HG03045 (cell line): ENCODE measurements around the gene CELSR1.

Source experiments
- ATAC-seq: cut with Tn5 transposase; IDR thresholded peaks from one replicate; pipeline ENCODE4 v1.9.1; 2021; ENCODE audit warnings: mild to moderate bottlenecking, moderate library complexity; ENCODE audit not compliant: unreplicated experiment

Gene CELSR1

DNA sequence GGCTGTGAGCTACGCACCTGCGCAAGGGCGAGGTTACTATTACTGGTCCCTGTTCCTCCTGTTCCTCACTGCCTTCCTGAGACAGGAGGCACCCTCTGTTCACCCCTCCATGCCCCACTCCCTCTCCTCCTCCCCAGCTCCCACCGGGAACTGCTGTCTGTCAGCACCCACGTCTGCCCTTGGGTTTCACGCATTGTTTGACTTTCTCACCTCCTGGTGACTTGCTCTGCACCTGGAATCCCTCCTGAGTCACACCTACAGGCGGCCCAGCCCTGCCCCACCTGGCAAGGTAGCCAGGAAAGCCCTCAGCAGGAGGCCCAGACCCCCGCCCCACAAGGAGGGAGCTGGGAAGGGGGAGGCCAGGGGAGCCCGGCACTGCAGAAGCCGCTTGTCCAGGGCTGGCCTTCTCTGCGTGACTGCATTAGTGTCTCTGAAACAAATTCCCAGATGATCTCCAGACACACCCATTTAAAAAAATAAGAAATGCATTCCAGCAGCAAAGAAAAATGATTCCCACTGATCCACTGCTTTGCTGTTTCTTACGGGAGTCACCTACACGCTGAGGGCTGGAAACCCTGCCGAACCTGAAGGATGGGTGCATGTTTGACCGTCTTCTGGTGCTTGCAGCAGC, 86.4 kb downstream of the CELSR1 start:
- no peak for ATAC-seq

- no peak for ATAC-seq
These were observed 87.3 kb downstream of the CELSR1 start for GRCh38 chr22:46449974-46450745.

DNA sequence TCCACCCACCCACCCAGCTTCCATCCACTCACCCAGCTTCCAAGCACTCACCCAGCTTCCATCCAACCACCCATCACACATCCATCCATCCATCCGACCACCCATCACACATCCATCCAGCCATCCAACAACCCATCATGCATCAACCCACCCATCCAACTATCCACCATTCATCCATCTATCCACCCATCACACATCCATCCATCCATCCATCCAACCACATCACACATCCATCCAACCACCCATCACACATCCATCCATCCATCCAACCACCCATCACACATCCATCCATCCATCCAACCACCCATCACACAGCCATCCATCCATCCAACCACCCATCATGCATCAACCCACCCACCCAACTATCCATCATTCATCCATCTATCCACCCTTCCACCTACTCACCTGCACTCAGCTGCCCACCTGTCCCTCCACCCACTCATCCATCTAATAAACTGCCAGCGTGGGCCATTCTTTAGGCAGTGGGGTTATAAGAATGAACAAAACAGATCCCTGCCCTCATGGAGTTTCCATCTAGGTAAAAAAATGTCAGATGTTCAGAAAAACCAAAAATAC, 88.2 kb downstream of the CELSR1 start:
- ATAC-seq = no peak

DNA sequence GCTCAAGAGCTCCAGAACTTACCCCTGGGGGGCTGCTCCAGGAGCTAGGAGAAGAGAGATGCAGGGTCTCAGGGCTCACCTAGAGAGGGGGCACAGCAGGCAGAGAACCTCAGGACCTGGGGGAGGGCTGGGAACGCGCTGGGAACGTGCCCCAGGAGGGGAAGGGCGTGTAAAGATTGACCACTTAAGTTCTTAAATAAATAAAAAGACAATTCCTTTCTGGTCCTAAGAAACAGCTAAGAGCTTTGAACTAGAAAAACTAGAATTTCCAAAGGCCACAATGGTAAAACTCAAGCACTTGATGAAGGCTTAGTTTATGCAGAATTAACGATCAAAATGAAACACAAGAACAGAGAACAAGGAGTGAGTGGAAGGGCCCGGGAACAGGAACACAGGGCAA, 89.1 kb downstream of the CELSR1 start:
- no peak for ATAC-seq

DNA sequence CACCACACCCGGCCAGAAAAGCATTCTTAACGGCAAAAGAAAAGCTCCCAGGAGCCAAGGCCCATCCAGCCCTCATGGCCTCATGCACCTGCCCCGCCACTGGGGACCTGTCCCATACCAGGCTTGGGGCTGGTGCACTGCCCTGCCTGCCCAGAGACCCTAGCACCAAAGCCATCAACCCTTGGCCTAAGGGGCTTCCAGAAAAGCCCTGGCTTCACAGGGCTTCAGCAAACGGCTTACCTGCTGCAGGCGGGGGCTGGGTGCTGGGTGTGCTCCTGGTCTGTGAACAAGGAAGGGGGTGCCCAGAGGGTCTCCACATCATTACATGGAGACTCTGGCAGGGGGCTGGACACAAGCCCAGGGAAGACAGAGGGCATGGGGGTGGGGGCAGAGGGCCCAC, 89.5 kb downstream of the CELSR1 start:
- ATAC-seq = no peak

DNA sequence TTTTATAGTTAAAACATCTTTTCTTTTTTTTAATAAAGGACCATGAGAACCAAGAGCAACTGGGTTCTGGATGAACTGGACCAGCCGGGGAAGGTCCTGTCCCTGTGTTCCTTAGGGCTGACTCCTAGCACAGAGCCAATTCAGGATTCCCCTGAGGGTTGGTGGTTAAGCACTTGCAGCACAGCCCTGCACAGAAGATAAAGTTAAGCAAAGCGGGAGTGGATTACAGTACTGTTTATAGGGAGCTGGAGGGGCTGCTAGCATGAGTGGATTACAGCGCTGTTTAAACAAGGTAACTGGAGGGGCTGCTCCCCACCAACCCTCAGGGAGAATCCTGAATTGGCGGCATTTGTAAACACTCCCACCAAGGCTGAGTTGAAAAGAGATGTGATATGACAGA, 90.6 kb downstream of the CELSR1 start:
- ATAC-seq = no peak

- ATAC-seq = no peak
These were observed 91.5 kb downstream of the CELSR1 start for GRCh38 chr22:46445771-46446420.

- no peak for ATAC-seq
These were observed 93.0 kb downstream of the CELSR1 start for GRCh38 chr22:46444390-46444854.

DNA sequence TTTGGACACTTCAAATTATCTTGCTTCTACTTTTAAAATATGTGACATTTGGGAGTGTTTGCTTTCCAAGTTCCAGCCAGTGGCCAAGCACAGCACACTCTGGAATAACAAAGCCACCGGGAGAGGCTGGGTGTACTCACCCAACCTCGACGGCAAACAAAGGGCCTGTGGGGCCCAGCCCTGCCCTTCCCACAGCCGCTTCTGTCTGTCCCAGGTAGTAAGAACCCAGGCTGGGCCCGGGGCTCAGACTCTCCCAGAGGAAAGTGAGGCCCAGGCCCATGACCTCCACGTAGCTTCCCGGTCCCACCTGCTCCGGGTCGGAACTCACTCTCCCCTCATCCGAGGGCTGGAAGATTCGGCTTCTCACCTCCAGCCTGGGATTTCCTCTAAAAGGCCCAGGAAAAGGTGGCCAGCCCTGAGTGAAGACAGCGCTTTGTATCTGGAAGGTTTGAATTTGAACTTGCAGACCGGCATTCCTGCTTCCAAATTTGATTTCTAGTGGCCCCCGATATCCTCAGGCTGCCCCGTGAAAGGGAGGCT, 93.5 kb downstream of the CELSR1 start:
- no peak for ATAC-seq

GRCh38 chr22:46442217-46442853, 95.1 kb downstream of the CELSR1 start:
- no peak for ATAC-seq

DNA sequence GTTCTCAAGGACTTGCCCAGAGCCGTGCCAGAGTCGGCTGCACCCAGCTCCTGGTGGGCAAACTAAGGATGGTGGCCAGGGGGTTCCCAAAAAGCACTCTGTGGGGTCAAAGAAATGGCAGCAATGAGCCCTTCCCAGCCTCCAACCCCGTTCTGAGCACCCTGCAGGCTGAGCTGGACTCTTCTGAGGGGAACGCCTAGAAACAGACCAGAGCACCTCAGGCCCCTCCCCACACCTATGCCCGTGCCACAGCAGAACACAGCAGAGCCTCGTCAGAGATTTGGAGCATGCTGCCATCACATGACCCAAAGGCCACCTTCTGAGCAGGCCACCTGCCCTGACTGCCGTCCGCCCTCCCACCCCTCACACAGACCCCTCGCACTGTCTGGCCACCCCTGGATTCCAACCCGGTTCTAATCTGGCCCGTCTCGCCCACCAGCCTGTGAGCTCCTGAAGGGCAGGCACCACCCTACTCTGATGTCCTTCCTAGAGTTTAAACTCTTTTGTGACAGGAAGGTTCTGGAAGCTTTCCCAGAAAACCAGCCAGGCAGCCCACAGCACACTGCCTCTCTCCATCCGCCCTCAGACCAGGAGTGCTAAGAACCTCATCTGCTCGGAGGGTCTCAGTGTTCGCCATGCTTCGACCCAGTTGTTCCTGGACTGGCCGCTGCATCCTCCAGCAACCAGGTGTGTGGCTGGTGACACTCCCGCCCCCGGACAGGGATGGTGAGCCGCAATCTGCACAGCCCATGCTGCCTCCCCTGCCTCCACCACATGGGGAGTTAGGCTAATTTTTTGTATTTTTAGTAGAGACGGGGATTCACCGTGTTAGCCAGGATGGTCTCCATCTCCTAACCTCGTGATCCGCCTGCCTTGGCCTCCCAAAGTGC, 97.6 kb downstream of the CELSR1 start:
- no peak for ATAC-seq

DNA sequence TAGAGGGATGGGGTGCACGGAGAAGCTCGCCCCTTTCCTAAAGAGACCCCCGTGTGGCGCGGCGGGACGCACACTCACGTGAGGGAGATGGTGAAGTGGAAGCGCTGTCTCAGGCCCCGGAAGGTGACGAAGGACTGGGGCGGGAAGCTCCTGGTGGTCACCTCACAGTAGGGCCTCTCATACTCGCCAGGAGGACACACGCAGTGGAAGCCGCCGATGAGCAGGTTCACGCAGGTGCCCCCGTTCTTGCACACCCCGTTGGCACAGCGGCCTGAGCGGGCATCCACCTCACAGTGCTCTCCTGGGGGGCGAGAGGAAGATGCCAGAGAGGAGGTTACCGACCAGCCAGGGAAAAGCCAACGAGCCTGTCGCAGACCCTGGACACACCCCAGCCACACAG, 98.3 kb downstream of the CELSR1 start:
- no peak for ATAC-seq

DNA sequence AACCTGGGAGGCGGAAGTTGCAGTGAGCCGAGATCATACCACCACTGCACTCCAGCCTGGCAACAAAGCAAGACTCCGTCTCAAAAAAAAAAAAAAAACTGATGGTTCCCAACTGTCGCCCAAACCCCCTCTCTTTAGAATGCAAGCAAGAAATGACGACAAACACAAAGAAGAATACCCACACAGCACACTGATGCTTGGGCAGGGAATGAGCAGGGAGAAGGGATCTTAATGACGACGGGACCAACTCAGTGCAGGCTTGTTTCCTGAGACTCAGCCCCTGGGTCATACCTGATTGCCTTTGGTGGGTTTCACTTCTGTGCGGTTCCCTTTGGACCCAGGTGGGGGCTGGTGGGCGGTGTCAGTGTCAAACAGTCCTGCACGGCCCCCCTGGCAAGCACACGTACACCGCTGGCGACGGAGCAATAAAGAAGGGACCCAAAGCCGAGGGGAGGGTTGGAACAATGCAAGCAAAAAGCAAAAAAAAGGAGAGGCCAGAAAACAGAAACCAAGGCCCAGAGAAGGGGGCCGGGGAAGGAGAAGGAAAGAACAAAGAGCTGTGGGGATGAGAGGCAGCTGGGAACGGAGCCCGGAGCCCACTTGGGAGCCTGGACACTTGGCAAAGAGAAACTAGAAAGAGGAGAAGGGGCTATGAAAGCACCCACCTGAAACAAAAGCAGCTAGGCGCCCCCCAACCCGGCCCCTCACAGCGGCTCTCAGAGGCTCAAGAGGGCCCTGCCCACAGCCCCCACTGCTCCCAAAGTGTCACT, 99.6 kb downstream of the CELSR1 start:
- no peak for ATAC-seq

DNA sequence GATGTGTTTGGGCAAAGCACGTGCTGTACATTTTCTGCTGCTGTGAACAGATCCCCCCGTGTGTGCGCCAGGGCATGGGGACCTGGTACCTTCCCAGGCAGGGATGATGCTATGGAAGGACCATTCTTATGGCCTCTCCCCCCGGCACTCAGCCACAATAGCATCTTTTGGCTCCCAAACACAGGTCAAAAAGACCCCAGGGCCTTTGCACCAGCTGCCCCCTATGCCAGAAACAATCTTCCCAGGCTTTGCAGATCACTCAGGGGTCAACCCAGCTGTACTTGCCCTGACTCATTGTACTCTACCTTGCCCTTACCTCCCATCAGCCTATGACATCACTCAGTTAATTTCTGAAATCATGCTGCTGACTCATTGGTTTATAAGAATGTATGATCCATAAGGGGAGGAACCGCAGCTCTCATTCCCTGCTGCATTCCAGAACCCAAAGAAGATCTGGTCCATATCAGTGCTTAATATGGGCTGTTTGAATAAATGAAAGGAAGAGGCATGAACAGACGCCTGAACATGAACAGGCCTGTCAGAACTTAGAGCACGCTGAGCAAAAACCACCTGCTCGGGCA, 100.7 kb downstream of the CELSR1 start:
- no peak for ATAC-seq

DNA sequence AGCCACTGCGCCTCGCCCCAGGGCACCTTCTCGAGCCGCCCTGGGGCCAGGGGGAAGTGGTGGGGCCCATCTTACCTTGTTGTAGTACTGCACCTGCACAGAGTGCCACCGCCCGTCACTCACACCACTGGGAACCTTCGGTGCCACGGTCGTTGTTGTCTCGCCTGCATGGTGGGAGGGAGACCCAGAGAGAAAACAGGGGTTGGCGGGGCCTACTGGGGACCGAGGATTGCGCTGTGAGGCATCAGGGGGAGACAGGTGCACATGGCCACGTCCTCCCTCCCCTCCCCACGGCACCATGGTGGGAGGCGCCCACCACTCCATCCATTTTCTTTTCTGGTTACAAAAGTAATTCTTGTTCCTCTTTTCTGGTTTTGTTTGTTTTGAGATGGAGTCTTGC, 104.1 kb downstream of the CELSR1 start:
- no peak for ATAC-seq

DNA sequence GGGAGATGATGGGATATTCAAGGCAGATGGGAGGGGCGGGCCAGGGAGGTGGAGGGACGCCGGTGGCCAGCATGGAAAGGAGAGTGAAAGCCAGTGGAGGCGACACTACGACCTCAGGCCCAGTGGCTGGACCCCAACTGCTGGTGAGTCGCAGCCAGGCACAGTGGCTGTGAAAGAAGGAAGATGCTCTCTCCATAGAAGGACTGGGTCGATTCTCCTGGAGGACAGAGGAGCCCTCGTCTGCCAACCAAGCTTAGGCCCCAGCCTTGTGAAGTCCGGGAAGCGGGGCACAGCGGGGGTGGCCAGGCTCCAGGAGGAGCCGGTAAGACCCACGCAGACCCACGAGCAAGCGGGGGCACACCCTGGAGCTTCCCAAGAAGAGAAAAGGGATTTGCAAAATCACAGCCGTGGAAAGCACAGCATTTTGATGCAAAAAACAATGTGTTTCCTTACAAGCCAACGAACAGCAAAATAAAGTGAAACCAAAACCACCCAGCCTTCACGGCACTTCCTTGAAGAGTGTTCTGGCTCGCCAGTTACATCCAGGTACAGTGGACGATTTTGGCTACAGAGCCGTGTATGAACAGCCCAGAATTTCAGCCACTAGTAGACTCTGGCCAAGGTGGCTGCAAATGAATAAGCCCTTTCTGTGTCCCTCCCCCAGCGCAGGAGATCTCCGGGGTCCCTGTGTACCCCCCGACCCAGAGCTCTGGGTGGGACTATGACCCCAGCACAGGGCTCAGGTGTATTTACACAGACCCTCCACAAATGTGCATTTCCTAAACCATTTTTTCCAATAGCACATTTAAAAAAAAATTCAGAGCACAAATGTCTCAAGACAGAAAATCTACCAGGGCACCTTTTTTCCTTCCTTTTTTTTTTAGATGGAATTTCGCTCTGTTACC, 105.0 kb downstream of the CELSR1 start:
- no peak for ATAC-seq

- no peak for ATAC-seq
These were observed 106.2 kb downstream of the CELSR1 start for GRCh38 chr22:46430961-46431838.
